HuH-7 (cell line): Measurements from ENCODE around the gene SHMT2.
"Not testable (repeated sequence)": the region's sequence is repeated elsewhere in the genome, so short reads cannot be mapped to it uniquely, and the experiment has no call there.

Source experiments
- DNase-seq: peaks from one replicate; pipeline ENCODE4 v3.0.0; 2011; ENCODE audit warnings: low spot score

Gene SHMT2

GRCh38 chr12:57266681-57267080 is 37.2 kb downstream of the SHMT2 start:
- DNase-seq: no peak

GRCh38 chr12:57268264-57268663 is 38.8 kb downstream of the SHMT2 start:
- no peak for DNase-seq

- no peak for DNase-seq
These were observed 41.5 kb downstream of the SHMT2 start for GRCh38 chr12:57270966-57271470.

GRCh38 chr12:57272337-57273151 is 43.0 kb downstream of the SHMT2 start:
- no peak for DNase-seq

GRCh38 chr12:57273516-57273915 is 44.0 kb downstream of the SHMT2 start:
- DNase-seq: no peak

GRCh38 chr12:57276233-57276632 is 46.7 kb downstream of the SHMT2 start:
- not testable (repeated sequence) for DNase-seq

- DNase-seq: no peak
These were observed 47.5 kb downstream of the SHMT2 start for GRCh38 chr12:57276935-57277563.

- DNase-seq: no peak
These were observed 49.2 kb downstream of the SHMT2 start for GRCh38 chr12:57278465-57279381.

GRCh38 chr12:57280211-57281062 is 50.9 kb downstream of the SHMT2 start:
- no peak for DNase-seq

GRCh38 chr12:57282073-57282472 is 52.6 kb downstream of the SHMT2 start:
- not testable (repeated sequence) for DNase-seq
